Measurements from ENCODE around the gene LGALS8.

GRCh38 chr1:236578661-236579060 is 54.9 kb downstream of the LGALS8 start:
- TF ChIP-seq CTCF (IDR thresholded peaks at IDR 0.05) = no peak
- TF ChIP-seq POLR2A (IDR thresholded peaks at IDR 0.05; ENCODE audit: low read depth) = no peak
- TF ChIP-seq POLR2AphosphoS5 (IDR thresholded peaks at IDR 0.05) = no peak

Measured in esophagus muscularis mucosa (tissue), 3 donors.